ENCODE measurements around the gene TMEM132C.

The TMEM132C gene

DNA sequence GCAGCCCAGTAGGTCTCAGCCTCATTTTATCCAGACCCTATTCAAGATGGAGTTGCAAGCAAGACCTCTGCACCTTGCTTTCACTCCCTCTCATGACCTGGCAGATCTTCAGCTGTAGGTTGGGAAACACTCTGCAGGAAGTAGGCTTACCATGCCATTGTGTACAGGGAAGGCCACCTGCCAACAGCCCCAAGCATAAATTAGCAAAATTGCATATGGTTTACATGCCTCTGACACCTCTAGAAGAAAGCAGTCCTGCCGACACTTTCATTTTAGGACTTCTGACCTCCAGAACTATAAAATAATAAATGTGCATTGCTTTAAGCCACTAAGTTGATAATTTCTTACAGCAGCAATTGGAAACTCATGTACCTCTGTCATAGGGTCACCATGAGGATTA, 459.9 kb downstream of the TMEM132C start:
- ChIA-PET CTCF (no interaction called here), POLR2A (no interaction called here)
- Histone ChIP-seq H3K4me3 (ENCODE audit: low read depth, low read length) (no peak overlapping the region), H3K9me3 (ENCODE audit: control insufficient read depth, insufficient read depth, low read depth, low read length) (no peaks in the 10 kb centered on the region), H3K36me3 (ENCODE audit: control insufficient read depth in 2 of 2, insufficient read depth in 1 of 2, low read length in 2 of 2) (no peaks in the 10 kb centered on the region), H3K27ac (ENCODE audit: extremely low read depth, low read depth, low read length) (no peak overlapping the region), H3K4me1 (ENCODE audit: control insufficient read depth, insufficient read depth, low read length) (no peaks in the 10 kb centered on the region)
- TF ChIP-seq ZNF571 (tag by site-specific recombination; IDR thresholded peaks at IDR 0.05) (no peak), ZNF112 (tag by site-specific recombination; IDR thresholded peaks at IDR 0.05) (no peak), ZNF514 (tag by site-specific recombination; IDR thresholded peaks at IDR 0.05) (no peak), SETDB1 (IDR thresholded peaks at IDR 0.05; ENCODE audit: insufficient read length, low read length) (no peak), ZNF830 (tag by site-specific recombination; IDR thresholded peaks at IDR 0.05; ENCODE audit: low read depth) (no peak), ZNF670 (tag by site-specific recombination; IDR thresholded peaks at IDR 0.05; ENCODE audit: low read depth) (no peak), ZNF211 (tag by site-specific recombination; IDR thresholded peaks at IDR 0.05; ENCODE audit: low read depth) (no peak), ZNF266 (tag by site-specific recombination; IDR thresholded peaks at IDR 0.05; ENCODE audit: low read depth) (no peak), KLF16 (tag by site-specific recombination; IDR thresholded peaks at IDR 0.05) (no peak)
- TF ChIP-seq, protein P1, sequence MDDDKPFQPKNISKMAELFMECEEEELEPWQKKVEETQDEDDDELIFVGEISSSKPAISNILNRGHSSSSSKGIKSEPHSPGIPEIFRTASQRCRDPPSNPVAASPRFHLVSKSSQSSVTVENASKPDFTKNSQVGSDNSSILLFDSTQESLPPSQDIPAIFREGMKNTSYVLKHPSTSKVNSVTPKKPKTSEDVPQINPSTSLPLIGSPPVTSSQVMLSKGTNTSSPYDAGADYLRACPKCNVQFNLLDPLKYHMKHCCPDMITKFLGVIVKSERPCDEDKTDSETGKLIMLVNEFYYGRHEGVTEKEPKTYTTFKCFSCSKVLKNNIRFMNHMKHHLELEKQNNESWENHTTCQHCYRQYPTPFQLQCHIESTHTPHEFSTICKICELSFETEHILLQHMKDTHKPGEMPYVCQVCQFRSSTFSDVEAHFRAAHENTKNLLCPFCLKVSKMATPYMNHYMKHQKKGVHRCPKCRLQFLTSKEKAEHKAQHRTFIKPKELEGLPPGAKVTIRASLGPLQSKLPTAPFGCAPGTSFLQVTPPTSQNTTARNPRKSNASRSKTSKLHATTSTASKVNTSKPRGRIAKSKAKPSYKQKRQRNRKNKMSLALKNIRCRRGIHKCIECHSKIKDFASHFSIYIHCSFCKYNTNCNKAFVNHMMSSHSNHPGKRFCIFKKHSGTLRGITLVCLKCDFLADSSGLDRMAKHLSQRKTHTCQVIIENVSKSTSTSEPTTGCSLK (tag by site-specific recombination; IDR thresholded peaks at IDR 0.05), result no peak
- TF ChIP-seq, protein P2, sequence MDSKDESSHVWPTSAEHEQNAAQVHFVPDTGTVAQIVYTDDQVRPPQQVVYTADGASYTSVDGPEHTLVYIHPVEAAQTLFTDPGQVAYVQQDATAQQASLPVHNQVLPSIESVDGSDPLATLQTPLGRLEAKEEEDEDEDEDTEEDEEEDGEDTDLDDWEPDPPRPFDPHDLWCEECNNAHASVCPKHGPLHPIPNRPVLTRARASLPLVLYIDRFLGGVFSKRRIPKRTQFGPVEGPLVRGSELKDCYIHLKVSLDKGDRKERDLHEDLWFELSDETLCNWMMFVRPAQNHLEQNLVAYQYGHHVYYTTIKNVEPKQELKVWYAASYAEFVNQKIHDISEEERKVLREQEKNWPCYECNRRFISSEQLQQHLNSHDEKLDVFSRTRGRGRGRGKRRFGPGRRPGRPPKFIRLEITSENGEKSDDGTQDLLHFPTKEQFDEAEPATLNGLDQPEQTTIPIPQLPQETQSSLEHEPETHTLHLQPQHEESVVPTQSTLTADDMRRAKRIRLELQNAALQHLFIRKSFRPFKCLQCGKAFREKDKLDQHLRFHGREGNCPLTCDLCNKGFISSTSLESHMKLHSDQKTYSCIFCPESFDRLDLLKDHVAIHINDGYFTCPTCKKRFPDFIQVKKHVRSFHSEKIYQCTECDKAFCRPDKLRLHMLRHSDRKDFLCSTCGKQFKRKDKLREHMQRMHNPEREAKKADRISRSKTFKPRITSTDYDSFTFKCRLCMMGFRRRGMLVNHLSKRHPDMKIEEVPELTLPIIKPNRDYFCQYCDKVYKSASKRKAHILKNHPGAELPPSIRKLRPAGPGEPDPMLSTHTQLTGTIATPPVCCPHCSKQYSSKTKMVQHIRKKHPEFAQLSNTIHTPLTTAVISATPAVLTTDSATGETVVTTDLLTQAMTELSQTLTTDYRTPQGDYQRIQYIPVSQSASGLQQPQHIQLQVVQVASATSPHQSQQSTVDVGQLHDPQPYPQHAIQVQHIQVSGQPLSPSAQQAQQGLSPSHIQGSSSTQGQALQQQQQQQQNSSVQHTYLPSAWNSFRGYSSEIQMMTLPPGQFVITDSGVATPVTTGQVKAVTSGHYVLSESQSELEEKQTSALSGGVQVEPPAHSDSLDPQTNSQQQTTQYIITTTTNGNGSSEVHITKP (tag by site-specific recombination; IDR thresholded peaks at IDR 0.05), result no peak

DNA sequence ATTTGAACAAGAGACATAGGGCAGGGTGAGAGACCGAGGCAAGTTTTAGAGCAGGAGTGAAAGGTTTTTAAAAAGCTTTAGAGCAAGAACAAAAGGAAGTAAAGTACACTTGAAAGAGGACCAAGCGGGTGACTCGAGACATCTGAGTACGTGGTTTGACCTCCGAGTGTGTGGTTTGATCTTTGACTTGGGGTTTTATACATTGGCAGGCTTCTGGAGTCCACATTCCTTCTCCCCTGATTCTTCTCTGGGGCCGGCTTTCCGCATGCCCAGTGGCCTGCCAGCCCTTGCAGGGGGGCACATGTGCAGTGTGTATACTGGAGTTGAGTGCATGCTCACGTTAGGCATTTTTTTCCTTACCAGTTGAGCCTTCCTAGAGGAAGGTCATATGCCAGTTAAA, 460.5 kb downstream of the TMEM132C start:
- ChIA-PET CTCF (no interaction called here), POLR2A (no interaction called here)
- TF ChIP-seq ZNF664 (tag by site-specific recombination; IDR thresholded peaks at IDR 0.05) (no peak), OVOL3 (tag by site-specific recombination; IDR thresholded peaks at IDR 0.05) (no peak), ZNF658 (tag by site-specific recombination; IDR thresholded peaks at IDR 0.05) (no peak), ZNF514 (tag by site-specific recombination; IDR thresholded peaks at IDR 0.05) (no peak), ZNF423 (tag by site-specific recombination; IDR thresholded peaks at IDR 0.05) (no peak)
- TF ChIP-seq, protein P3, sequence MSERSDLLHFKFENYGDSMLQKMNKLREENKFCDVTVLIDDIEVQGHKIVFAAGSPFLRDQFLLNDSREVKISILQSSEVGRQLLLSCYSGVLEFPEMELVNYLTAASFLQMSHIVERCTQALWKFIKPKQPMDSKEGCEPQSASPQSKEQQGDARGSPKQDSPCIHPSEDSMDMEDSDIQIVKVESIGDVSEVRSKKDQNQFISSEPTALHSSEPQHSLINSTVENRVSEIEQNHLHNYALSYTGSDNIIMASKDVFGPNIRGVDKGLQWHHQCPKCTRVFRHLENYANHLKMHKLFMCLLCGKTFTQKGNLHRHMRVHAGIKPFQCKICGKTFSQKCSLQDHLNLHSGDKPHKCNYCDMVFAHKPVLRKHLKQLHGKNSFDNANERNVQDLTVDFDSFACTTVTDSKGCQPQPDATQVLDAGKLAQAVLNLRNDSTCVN (tag by site-specific recombination; optimal IDR thresholded peaks at IDR 0.05), result no peak
- TF ChIP-seq, protein P4, sequence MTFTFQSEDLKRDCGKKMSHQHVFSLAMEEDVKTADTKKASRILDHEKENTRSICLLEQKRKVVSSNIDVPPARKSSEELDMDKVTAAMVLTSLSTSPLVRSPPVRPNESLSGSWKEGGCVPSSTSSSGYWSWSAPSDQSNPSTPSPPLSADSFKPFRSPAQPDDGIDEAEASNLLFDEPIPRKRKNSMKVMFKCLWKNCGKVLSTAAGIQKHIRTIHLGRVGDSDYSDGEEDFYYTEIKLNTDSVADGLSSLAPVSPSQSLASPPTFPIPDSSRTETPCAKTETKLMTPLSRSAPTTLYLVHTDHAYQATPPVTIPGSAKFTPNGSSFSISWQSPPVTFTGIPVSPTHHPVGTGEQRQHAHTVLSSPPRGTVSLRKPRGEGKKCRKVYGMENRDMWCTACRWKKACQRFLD (tag by site-specific recombination; IDR thresholded peaks at IDR 0.05), result no peak
- TF ChIP-seq, protein P5, sequence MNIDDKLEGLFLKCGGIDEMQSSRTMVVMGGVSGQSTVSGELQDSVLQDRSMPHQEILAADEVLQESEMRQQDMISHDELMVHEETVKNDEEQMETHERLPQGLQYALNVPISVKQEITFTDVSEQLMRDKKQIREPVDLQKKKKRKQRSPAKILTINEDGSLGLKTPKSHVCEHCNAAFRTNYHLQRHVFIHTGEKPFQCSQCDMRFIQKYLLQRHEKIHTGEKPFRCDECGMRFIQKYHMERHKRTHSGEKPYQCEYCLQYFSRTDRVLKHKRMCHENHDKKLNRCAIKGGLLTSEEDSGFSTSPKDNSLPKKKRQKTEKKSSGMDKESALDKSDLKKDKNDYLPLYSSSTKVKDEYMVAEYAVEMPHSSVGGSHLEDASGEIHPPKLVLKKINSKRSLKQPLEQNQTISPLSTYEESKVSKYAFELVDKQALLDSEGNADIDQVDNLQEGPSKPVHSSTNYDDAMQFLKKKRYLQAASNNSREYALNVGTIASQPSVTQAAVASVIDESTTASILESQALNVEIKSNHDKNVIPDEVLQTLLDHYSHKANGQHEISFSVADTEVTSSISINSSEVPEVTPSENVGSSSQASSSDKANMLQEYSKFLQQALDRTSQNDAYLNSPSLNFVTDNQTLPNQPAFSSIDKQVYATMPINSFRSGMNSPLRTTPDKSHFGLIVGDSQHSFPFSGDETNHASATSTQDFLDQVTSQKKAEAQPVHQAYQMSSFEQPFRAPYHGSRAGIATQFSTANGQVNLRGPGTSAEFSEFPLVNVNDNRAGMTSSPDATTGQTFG (tag by site-specific recombination; IDR thresholded peaks at IDR 0.05; ENCODE audit: borderline replicate concordance), result no peak
- no peak overlapping the region for H3K4me3 ChIP-seq (ENCODE audit: low read depth, low read length)
- no peaks in the 10 kb centered on the region for H3K4me1 ChIP-seq (ENCODE audit: control insufficient read depth, insufficient read depth, low read length)
- no peaks in the 10 kb centered on the region for H3K9me3 ChIP-seq (ENCODE audit: control insufficient read depth, insufficient read depth, low read depth, low read length)
- H3K27ac ChIP-seq (ENCODE audit: extremely low read depth, low read depth, low read length), result no peak overlapping the region
- H3K36me3 ChIP-seq (ENCODE audit: control insufficient read depth in 2 of 2, insufficient read depth in 1 of 2, low read length in 2 of 2), result no peaks in the 10 kb centered on the region

Data from HEK293 (cell line).